ENCODE results near the gene ETV6. TPM values are rescaled to one million over a fixed set of nuclear protein-coding genes. Genes with fewer than 3 reads are reported as not detected.

ETV6 gene
- total and polyA plus RNA-seq, 9 of the 15 experiments (the other 6 are each of a cell fraction or from before 2014, with no cell fraction given) = 0.81 to 12.7 (median 4.1) TPM

GRCh38 chr12:11927286-11927935 is 277.9 kb downstream of the ETV6 start:
- Histone ChIP-seq H3K9me1 (ENCODE audit: control insufficient read depth, insufficient read depth, low read length) (no peaks in the 10 kb centered on the region), H2AFZ (ENCODE audit: low read depth, low read length) (no peak overlapping the region), H3K79me2 (ENCODE audit: control insufficient read depth, insufficient read depth, low read length) (no peaks in the 10 kb centered on the region), H3K4me2 (ENCODE audit: insufficient read depth, low read length) (no peak overlapping the region), H3K36me3 (ENCODE audit: control insufficient read depth, insufficient read depth, low read length) (no peaks in the 10 kb centered on the region), H3K9me3 (replicated peaks; ENCODE audit: control insufficient read depth, insufficient read depth, low read depth, low read length) (no peaks in the 10 kb centered on the region), H4K20me1 (replicated peaks; ENCODE audit: control insufficient read depth, insufficient read depth, low read length) (no peaks in the 10 kb centered on the region), H3K9ac (ENCODE audit: insufficient read depth in 1 of 2, low read depth in 2 of 2, low read length in 2 of 2) (no peak overlapping the region), H3K27me3 (ENCODE audit: control insufficient read depth in 2 of 2, insufficient read depth in 2 of 2, low read length in 2 of 2) (peaks cover 3 to 4% of the 10 kb centered on the region in 2 experiments; a peak in 4 of 5 replicates), H3K4me3 (no peak overlapping the region), H3K27ac (ENCODE audit: extremely low read depth, low read depth, low read length) (no peak overlapping the region), H3K4me1 (replicated peaks in 1 of 2; ENCODE audit: control insufficient read depth in 2 of 2, insufficient read depth in 2 of 2, low read length in 2 of 2) (no peaks in the 10 kb centered on the region; a peak in 1 of 5 replicates)
- in situ Hi-C loops (cut with MboI) (no loop called here), intact Hi-C loops (cut with micrococcal nuclease) (no loop called here)
- ATAC-seq (no peak), FAIRE-seq (no peak), DNase-seq (ENCODE audit: extremely low read depth in 1 of 4, low spot score in 3 of 4) (no peak)
- POLR2A ChIA-PET = no interaction called here
- peak; percentile 89 for TF ChIP-seq PKNOX1 (IDR thresholded peaks at IDR 0.05)
- TF ChIP-seq TGIF2 (CRISPR knock-in tag; IDR thresholded peaks at IDR 0.05) = no peak
- TF ChIP-seq TFAP4 (CRISPR knock-in tag; IDR thresholded peaks at IDR 0.05; ENCODE audit: borderline replicate concordance) = peak; percentile 59
- TF ChIP-seq NFYB (IDR thresholded peaks at IDR 0.05; ENCODE audit: extremely low read depth, insufficient read length) = peak; percentile 41
- 0 out of 2 replicates have a peak, but pooled peaks have one; percentile 13 for TF ChIP-seq CXXC5 (CRISPR knock-in tag; IDR thresholded peaks at IDR 0.05)
- no peak for TF ChIP-seq MTA1 (IDR thresholded peaks at IDR 0.05; ENCODE audit: borderline replicate concordance)
- TF ChIP-seq MYNN (IDR thresholded peaks at IDR 0.05) = no peak
- TF ChIP-seq MYNN (CRISPR knock-in tag; IDR thresholded peaks at IDR 0.05) = no peak
- TF ChIP-seq TEAD4 (IDR thresholded peaks at IDR 0.05; ENCODE audit: low read length) = peak; percentile 16; the same call in 1 of the 2 replicates
- TF ChIP-seq TEAD4 (CRISPR knock-in tag; IDR thresholded peaks at IDR 0.05; ENCODE audit: borderline replicate concordance) = no peak
- TF ChIP-seq PBX2 (CRISPR knock-in tag; IDR thresholded peaks at IDR 0.05; ENCODE audit: low read depth) = no peak
- 0 out of 2 replicates have a peak, but pooled peaks have one; percentile 11 for TF ChIP-seq PBX2 (tag; conservative IDR thresholded peaks at IDR 0.05; ENCODE audit: low read depth)
- WGBS (ENCODE audit: insufficient coverage, low coverage, missing lambda C conversion rate) = 2% methylated on average over 15 of the region's 15 CpGs
- no TSS peak for BruUV-seq (replicated peaks)
- CTCF ChIA-PET (ENCODE audit: low intra/inter-chr PET ratio) = no interaction called here
